Measurements from ENCODE around the gene AKNA. TPM values are rescaled to one million over a fixed set of nuclear protein-coding genes. Genes with fewer than 3 reads are reported as not detected.

Gene AKNA
- total RNA-seq, 4 donors from 2014 or later, result 8.8 to 24.3 (median 19.0) TPM

DNA sequence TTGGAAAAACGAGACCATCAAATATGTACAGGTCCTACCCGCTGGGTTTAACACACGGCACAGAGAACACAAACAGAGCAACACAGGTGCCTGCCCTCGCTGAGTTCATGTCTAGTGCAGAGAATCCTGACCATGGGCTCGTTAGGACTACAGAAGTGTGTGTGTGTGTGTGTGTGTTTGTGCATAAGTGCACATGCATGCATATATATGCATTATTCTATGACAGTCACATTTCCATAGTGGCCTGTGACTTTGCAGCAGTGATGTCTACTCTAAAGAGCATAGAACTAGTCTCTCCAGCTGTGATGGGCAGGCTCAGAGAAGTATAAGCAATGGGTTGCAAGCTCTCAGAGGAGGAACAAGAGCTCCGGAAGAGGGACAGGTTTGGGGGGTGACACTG is 30.4 kb downstream of the AKNA start:
- H3K27me3 ChIP-seq, result no peaks in the 10 kb centered on the region
- H3K9me3 ChIP-seq, result no peaks in the 10 kb centered on the region
- no peak overlapping the region for H3K4me3 ChIP-seq
- no peak for TF ChIP-seq EP300 (IDR thresholded peaks at IDR 0.05)
- TF ChIP-seq POLR2AphosphoS5 (IDR thresholded peaks at IDR 0.05), result no peak
- TF ChIP-seq CTCF (IDR thresholded peaks at IDR 0.05), result no peak
- no peak for TF ChIP-seq POLR2A (IDR thresholded peaks at IDR 0.05)
- peaks cover 0 to 98% of the 10 kb centered on the region in 2 donors for H3K36me3 ChIP-seq
- H3K4me1 ChIP-seq, result no peaks in the 10 kb centered on the region
- H3K27ac ChIP-seq, result no peak overlapping the region
- WGBS, 2 donors (ENCODE audit: low coverage in 1 of 2), result 33 to 80% methylated on average over 1 to 3 of the region's 6 CpGs
- ATAC-seq, result no peak

DNA sequence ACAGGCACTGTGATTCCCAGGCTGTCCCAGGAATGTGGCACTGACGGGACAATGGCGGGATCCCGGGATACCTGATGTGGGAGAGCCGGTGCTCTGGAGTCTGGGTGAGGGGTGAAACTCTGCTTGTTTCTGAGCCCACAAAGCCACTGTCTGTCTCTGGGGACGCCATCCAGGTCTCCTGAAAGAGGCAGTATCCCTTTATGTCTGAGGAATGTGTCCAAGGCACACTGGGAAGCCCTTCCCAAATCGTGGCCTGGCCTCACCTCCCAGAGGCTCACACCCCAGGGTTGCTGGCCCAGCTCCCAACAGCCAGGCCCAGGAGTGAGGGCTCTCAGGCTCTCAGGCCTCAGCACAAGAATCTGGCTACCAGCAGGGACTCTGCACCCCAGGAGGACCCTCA is 31.0 kb downstream of the AKNA start:
- no peak for ATAC-seq
- H3K36me3 ChIP-seq, result peaks cover 0 to 98% of the 10 kb centered on the region in 2 donors
- WGBS, 2 donors (ENCODE audit: low coverage in 1 of 2), result 100% methylated on average over 3 of the region's 6 CpGs; no CpG with 5 or more reads in 1 of the 2 donors
- H3K9me3 ChIP-seq, result no peaks in the 10 kb centered on the region
- H3K4me1 ChIP-seq, result no peaks in the 10 kb centered on the region
- no peak overlapping the region for H3K27ac ChIP-seq
- H3K27me3 ChIP-seq, result no peaks in the 10 kb centered on the region
- no peak overlapping the region for H3K4me3 ChIP-seq
- no peak for TF ChIP-seq CTCF (IDR thresholded peaks at IDR 0.05)
- no peak for TF ChIP-seq POLR2A (IDR thresholded peaks at IDR 0.05)
- no peak for TF ChIP-seq POLR2AphosphoS5 (IDR thresholded peaks at IDR 0.05)
- no peak for TF ChIP-seq EP300 (IDR thresholded peaks at IDR 0.05)

DNA sequence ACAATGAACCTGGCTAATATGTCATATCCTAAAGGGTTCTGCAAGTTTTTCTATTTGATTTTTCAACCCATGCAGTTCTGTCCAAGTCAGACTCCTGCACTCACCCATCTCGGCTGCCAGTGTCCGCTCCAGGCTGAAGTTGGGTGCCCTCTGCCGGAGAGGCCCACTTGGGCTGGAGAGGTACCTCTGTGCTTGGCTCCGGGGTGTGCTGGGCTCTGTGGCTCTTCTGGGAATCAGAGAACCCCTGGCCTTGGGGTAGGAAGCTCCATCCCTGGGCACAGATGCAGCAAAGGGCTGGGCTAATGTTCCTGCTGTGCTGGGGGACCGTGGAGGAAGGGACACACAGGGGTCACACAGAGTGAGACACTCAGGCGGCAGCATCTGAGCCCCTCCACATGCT is 32.0 kb downstream of the AKNA start:
- peaks cover 0 to 97% of the 10 kb centered on the region in 2 donors for H3K36me3 ChIP-seq
- TF ChIP-seq CTCF (IDR thresholded peaks at IDR 0.05) (no peak), POLR2A (IDR thresholded peaks at IDR 0.05) (no peak), POLR2AphosphoS5 (IDR thresholded peaks at IDR 0.05) (no peak), EP300 (IDR thresholded peaks at IDR 0.05) (no peak)
- WGBS, 2 donors (ENCODE audit: low coverage in 1 of 2), result 79% methylated on average over 2 of the region's 6 CpGs; no CpG with 5 or more reads in 1 of the 2 donors
- ATAC-seq, result no peak
- H3K27ac ChIP-seq, result no peak overlapping the region
- no peaks in the 10 kb centered on the region for H3K4me1 ChIP-seq
- no peaks in the 10 kb centered on the region for H3K9me3 ChIP-seq
- H3K4me3 ChIP-seq, result no peak overlapping the region
- no peaks in the 10 kb centered on the region for H3K27me3 ChIP-seq

GRCh38 chr9:114351932-114352331 is 35.9 kb downstream of the AKNA start:
- Histone ChIP-seq H3K27me3 (no peaks in the 10 kb centered on the region), H3K36me3 (peaks cover 0 to 97% of the 10 kb centered on the region in 2 donors), H3K4me3 (no peak overlapping the region), H3K9me3 (no peaks in the 10 kb centered on the region), H3K27ac (no peak overlapping the region), H3K4me1 (peaks cover 0 to 26% (median 6%) of the 10 kb centered on the region in 3 donors)
- TF ChIP-seq EP300 (IDR thresholded peaks at IDR 0.05), result no peak
- TF ChIP-seq POLR2A (IDR thresholded peaks at IDR 0.05), result no peak
- TF ChIP-seq CTCF (IDR thresholded peaks at IDR 0.05), result no peak
- peak; percentile 26 for TF ChIP-seq POLR2AphosphoS5 (IDR thresholded peaks at IDR 0.05)
- ATAC-seq, result peak; percentile 31
- WGBS, 2 donors (ENCODE audit: low coverage in 1 of 2), result 45 to 76% methylated on average over 1 to 4 of the region's 4 CpGs

GRCh38 chr9:114350636-114351401 is 37.0 kb downstream of the AKNA start:
- Histone ChIP-seq H3K4me1 (peaks cover 0 to 26% (median 6%) of the 10 kb centered on the region in 3 donors), H3K4me3 (no peak overlapping the region), H3K27ac (peak overlapping the region in 1 of 4 donors; percentile 69), H3K9me3 (no peaks in the 10 kb centered on the region), H3K36me3 (peaks cover 0 to 97% of the 10 kb centered on the region in 2 donors), H3K27me3 (no peaks in the 10 kb centered on the region)
- ATAC-seq, result no peak
- WGBS, 2 donors (ENCODE audit: low coverage in 1 of 2), result 82 to 93% methylated on average over 5 to 7 of the region's 16 CpGs
- TF ChIP-seq CTCF (IDR thresholded peaks at IDR 0.05), result no peak
- no peak for TF ChIP-seq POLR2A (IDR thresholded peaks at IDR 0.05)
